Upper lobe of right lung (tissue), 1 donor: ENCODE results near the gene CARD18. TPM values are rescaled to one million over a fixed set of nuclear protein-coding genes. Genes with fewer than 3 reads are reported as not detected.

Experiments
- ATAC-seq: fragments of 200-7000 bp; cut with Tn5 transposase; one replicate; pipeline ENCODE4 v1.9.1; 2020; ENCODE audit warnings: mild to moderate bottlenecking, moderate library complexity
- DNase-seq: peaks from one replicate; pipeline ENCODE4 v3.0.0-alpha.2; 2020
- H3K27ac ChIP-seq: fragments of 200-600 bp; one replicate; pipeline ENCODE4 v1.8.0; 2022
- H3K27me3 ChIP-seq: fragments of 200-600 bp; one replicate; pipeline ENCODE4 v1.8.0; 2022; ENCODE audit warnings: mild to moderate bottlenecking
- H3K36me3 ChIP-seq: fragments of 200-600 bp; one replicate; pipeline ENCODE4 v1.8.0; 2022
- H3K4me1 ChIP-seq: fragments of 200-600 bp; one replicate; pipeline ENCODE4 v1.8.0; 2022
- H3K4me3 ChIP-seq: fragments of 200-600 bp; one replicate; pipeline ENCODE4 v1.8.0; 2022; ENCODE audit warnings: mild to moderate bottlenecking
- H3K9me3 ChIP-seq: fragments of 200-600 bp; one replicate; pipeline ENCODE4 v1.8.0; 2022
- intact Hi-C: fragments of 100-400 bp; cut with DNase I; formaldehyde crosslinking; loops from one replicate; pipeline ENCODE4 v1.11.0; 2022
- long read RNA-seq: library from polyadenylated mRNA; unstranded; transcript quantifications from one replicate; pipeline ENCODE4 v2.0.0, GENCODE V29; 2021
- total RNA-seq: library from RNA; stranded (reverse); fragmentation: NEBNext Ultra II Directional; extraction: Animal tissue kit (Norgen Biotek cat#: 25700); gene quantifications from one replicate; pipeline ENCODE4 v1.2.1, GENCODE V29; 2021
- TF ChIP-seq, protein P1 (sequence below): fragments of 200-600 bp; IDR thresholded peaks from one replicate; pipeline ENCODE4 v1.8.0; 2022; ENCODE audit warnings: antibody characterized with exemption
- donor health status: DM: no; HTN: yes; CAD: no; lungs with severe emphysema.

Gene CARD18, protein sequence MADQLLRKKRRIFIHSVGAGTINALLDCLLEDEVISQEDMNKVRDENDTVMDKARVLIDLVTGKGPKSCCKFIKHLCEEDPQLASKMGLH
- not detected for total RNA-seq
- long read RNA-seq, result 0 reads

DNA sequence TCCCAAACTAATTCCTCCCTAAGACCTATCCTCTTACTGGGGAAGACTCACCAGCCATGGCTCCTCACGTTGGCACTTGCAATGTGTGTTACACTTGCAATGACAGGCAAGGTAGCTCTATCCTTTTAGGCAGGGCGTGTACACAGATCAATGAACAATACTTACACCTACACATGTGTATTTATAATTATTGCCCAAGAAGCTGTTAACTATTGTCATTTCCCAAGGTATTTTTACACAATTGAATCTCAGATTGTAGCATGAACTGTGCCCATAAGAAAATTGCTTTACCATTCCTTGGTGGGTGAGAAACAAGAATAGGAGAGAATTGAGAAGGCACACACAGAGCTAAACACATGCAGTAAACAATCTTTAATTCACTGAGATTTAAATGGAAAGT, at the start of gene CARD18:
CARD18 (minus strand) TSS at position 101 of the 400 bp plus-strand sequence; CDS start at position 58, 43 bp downstream.
- ATAC-seq (no peak), DNase-seq (no peak)
- intact Hi-C loops, result no loop called here
- H3K4me1 ChIP-seq, result no peaks in the 10 kb centered on the region
- no peak within 1 kb of the TSS for H3K27ac ChIP-seq
- no peak within 1 kb of the TSS for H3K4me3 ChIP-seq
- no peaks in the 10 kb centered on the region for H3K27me3 ChIP-seq
- TF ChIP-seq, protein P1, sequence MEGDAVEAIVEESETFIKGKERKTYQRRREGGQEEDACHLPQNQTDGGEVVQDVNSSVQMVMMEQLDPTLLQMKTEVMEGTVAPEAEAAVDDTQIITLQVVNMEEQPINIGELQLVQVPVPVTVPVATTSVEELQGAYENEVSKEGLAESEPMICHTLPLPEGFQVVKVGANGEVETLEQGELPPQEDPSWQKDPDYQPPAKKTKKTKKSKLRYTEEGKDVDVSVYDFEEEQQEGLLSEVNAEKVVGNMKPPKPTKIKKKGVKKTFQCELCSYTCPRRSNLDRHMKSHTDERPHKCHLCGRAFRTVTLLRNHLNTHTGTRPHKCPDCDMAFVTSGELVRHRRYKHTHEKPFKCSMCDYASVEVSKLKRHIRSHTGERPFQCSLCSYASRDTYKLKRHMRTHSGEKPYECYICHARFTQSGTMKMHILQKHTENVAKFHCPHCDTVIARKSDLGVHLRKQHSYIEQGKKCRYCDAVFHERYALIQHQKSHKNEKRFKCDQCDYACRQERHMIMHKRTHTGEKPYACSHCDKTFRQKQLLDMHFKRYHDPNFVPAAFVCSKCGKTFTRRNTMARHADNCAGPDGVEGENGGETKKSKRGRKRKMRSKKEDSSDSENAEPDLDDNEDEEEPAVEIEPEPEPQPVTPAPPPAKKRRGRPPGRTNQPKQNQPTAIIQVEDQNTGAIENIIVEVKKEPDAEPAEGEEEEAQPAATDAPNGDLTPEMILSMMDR, result no peak
- no peaks in the 10 kb centered on the region for H3K9me3 ChIP-seq
- H3K36me3 ChIP-seq, result no peaks in the 10 kb centered on the region

DNA sequence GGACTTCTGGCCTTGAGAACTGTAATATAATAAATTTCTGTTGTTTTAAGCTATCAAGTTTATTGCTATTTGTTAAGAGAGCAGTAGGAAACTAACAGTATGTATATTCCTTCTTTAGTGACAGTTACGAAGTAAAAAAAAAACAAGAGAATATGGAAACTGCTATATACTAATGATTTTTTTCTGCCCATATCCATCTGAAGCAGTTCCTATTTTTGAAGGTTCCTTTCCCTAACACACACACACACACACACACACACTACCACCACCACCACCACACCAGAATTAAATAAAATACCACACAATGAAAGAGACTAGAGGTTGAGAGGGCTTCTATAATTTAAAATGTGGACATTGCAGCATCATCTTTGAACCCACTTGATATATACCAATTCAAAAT, 44.4 kb upstream of the CARD18 start:
- DNase-seq (no peak), ATAC-seq (no peak)
- Histone ChIP-seq H3K36me3 (no peaks in the 10 kb centered on the region), H3K27me3 (no peaks in the 10 kb centered on the region), H3K9me3 (no peaks in the 10 kb centered on the region), H3K4me3 (no peak overlapping the region), H3K27ac (no peak overlapping the region), H3K4me1 (no peaks in the 10 kb centered on the region)
- intact Hi-C loops, result no loop called here
- TF ChIP-seq, protein P1, result no peak

DNA sequence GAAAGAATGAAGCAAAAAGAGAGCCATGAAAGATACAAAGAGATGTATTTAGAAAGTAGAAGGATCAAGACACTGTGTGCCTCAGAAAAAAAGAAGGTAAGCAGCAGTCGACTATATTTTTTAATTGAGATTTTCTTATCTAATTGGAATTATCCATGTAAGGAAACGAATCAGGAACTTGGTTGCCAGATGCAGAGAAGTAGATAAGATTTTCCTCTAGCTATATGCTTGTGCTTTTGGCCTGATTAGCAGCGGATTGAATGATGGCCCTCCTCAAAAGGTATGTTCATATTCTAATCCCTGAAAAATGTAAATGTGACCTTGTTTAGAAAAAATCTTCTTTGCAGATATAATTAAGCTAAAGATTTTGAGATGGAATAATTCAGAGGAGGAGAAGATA, 43.9 kb upstream of the CARD18 start:
- no peaks in the 10 kb centered on the region for H3K27me3 ChIP-seq
- no peak for DNase-seq
- no peak overlapping the region for H3K27ac ChIP-seq
- H3K4me3 ChIP-seq, result no peak overlapping the region
- H3K36me3 ChIP-seq, result no peaks in the 10 kb centered on the region
- ATAC-seq, result no peak
- no peaks in the 10 kb centered on the region for H3K9me3 ChIP-seq
- TF ChIP-seq, protein P1, result no peak
- intact Hi-C loops, result no loop called here
- no peaks in the 10 kb centered on the region for H3K4me1 ChIP-seq

DNA sequence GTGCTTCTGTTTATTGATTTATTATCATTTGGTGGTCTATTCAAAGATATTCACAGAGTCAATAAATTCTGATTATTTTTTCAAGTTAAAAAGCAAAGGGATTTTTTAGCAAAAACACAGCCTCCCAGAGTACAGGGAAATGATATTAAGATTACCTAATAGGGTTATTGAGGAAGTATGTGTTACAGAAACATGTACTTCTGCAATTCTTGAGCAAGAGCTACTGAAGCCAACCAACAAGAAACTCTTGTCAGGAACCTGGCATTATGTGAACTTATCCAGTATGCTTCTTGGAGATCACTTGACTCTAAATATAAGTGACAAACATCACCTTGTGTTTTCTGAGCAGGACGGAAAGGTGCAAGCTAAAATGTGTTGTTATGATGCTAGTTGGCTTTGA, 42.0 kb upstream of the CARD18 start:
- DNase-seq, result no peak
- Histone ChIP-seq H3K27ac (no peak overlapping the region), H3K4me3 (no peak overlapping the region), H3K36me3 (no peaks in the 10 kb centered on the region), H3K9me3 (no peaks in the 10 kb centered on the region), H3K4me1 (no peaks in the 10 kb centered on the region), H3K27me3 (no peaks in the 10 kb centered on the region)
- intact Hi-C loops, result no loop called here
- TF ChIP-seq, protein P1, result no peak
- peak; percentile 91 for ATAC-seq

GRCh38 chr11:105181100-105181499, 41.5 kb upstream of the CARD18 start:
- Histone ChIP-seq H3K4me3 (no peak overlapping the region), H3K27me3 (no peaks in the 10 kb centered on the region), H3K9me3 (no peaks in the 10 kb centered on the region), H3K4me1 (no peaks in the 10 kb centered on the region), H3K27ac (no peak overlapping the region), H3K36me3 (no peaks in the 10 kb centered on the region)
- DNase-seq (no peak), ATAC-seq (no peak)
- intact Hi-C loops, result no loop called here
- TF ChIP-seq, protein P1, result no peak
